Hippocampal formation (tissue), 2 donors: ENCODE results near the gene RFX2.
A peak's percentile ranks its signal among the peaks of the same experiment; 100 is the strongest.
"Not testable (repeated sequence)": the region's sequence is repeated elsewhere in the genome, so short reads cannot be mapped to it uniquely, and the experiment has no call there.

Source experiments
- DNase-seq, 2 donors: peaks; one replicate each; lab custom pipeline; 2025; lab: John Stamatoyannopoulos, UW

RFX2 gene

GRCh38 chr19:6038634-6039405, 71.5 kb downstream of the RFX2 start:
- DNase-seq = no peak

GRCh38 chr19:6035026-6035425, 75.3 kb downstream of the RFX2 start:
- no peak for DNase-seq

- no peak for DNase-seq
Observed at GRCh38 chr19:6034512-6034911, 75.8 kb downstream of the RFX2 start.

GRCh38 chr19:6033744-6034264, 76.5 kb downstream of the RFX2 start:
- DNase-seq = no peak

GRCh38 chr19:6032827-6033226, 77.5 kb downstream of the RFX2 start:
- DNase-seq = no peak

GRCh38 chr19:6032381-6032780, 77.9 kb downstream of the RFX2 start:
- DNase-seq = no peak

GRCh38 chr19:6030214-6030507, 80.1 kb downstream of the RFX2 start:
- no peak for DNase-seq

- no peak for DNase-seq
Observed at GRCh38 chr19:6026390-6027227, 83.7 kb downstream of the RFX2 start.

- DNase-seq = not testable (repeated sequence)
Observed at GRCh38 chr19:6024756-6025155, 85.5 kb downstream of the RFX2 start.

- DNase-seq = no peak
Observed at GRCh38 chr19:6023936-6024335, 86.4 kb downstream of the RFX2 start.

- no peak for DNase-seq
Observed at GRCh38 chr19:6023085-6023682, 87.1 kb downstream of the RFX2 start.

GRCh38 chr19:6022570-6023064, 87.7 kb downstream of the RFX2 start:
- no peak for DNase-seq

GRCh38 chr19:6021878-6022569, 88.3 kb downstream of the RFX2 start:
- DNase-seq = peak; percentile 40 to 51

GRCh38 chr19:6020972-6021805, 89.1 kb downstream of the RFX2 start:
- DNase-seq = no peak

- no peak for DNase-seq
Observed at GRCh38 chr19:6020166-6020882, 90.0 kb downstream of the RFX2 start.

- no peak for DNase-seq
Observed at GRCh38 chr19:6018786-6019185, 91.5 kb downstream of the RFX2 start.

GRCh38 chr19:6017576-6017975, 92.7 kb downstream of the RFX2 start:
- no peak for DNase-seq

- no peak for DNase-seq
Observed at GRCh38 chr19:6015841-6016545, 94.3 kb downstream of the RFX2 start.

- DNase-seq = no peak
Observed at GRCh38 chr19:6014551-6015135, 95.7 kb downstream of the RFX2 start.
